ENCODE results near the gene PAX2.
"Not testable (repeated sequence)": the region's sequence is repeated elsewhere in the genome, so short reads cannot be mapped to it uniquely, and the experiment has no call there.

PAX2 gene

DNA sequence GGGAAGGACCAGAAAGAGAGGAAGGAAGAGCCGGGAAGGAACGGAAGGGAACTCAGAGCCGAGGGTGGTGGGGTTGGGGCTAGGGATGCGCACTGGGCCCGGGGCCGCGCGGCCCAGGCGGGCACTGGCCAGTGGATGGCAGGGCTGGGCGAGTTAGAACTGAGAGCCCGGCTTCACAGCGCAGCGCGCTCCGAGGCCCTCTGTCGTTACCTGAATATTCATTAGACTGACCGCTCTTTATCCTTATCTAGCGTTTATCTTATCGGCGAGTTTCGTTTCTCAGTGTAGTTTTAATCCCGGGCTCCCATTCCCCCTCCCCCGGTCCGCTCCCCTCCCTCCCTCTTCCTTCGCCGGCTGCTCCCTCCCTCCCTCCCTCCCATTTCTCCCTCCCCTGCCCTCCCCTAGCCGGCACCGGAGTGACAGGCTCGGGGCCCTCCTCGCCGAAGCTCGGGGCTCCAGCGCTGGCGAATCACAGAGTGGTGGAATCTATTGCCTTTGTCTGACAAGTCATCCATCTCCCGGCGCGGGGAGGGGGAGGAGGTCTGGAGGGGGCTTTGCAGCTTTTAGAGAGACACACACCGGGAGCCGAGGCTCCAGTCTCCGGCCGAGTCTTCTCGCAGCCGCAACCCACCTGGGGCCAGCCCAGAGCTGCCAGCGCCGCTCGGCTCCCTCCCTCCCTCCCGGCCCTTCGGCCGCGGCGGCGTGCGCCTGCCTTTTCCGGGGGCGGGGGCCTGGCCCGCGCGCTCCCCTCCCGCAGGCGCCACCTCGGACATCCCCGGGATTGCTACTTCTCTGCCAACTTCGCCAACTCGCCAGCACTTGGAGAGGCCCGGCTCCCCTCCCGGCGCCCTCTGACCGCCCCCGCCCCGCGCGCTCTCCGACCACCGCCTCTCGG is at the start of gene PAX2:
Gene PAX2 (plus strand): TSS at position 596 of the 895 bp plus-strand sequence. CDS start 679 bp downstream, outside the sequence.
- no peak for DNase-seq

DNA sequence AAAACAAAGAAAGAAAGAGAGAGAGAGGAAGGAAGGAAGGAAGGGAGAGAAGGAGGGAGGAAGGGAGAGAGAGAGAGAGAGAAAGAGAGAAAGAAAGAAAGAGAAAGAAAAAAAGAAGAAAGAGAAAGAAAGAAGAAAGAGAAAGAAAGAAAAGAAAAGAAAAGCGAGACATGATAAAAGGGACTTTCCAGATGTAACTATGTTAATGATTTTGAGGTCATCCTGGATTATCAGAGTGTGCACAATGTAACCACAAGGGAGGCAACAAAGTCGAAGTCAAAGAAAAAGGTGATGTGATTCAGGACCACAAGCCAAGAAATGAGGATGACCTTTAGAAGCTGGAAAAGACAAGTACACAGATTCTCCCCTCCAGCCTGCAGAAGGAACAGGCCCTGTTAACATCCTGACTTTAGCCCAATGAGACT is 48.9 kb upstream of the PAX2 start:
- no peak for DNase-seq

DNA sequence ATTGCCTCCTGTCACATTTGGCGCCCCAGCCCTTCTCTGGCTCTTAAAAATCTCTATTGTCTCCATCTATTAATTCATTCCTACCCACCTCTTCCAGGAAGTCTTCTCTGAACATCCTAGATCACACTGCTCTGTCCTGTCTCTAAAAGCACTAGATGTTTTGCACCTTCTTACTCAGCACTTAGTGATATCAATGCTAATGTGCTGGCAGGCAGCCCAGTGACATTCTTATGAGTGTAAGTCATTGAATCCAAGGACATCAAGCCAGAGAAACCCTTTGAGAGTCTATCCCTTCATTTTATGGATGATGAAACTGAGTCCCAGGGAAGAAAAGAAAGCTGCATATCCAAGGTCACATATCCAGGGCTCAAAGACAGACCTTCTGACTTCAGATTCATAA is 48.3 kb upstream of the PAX2 start:
- no peak for DNase-seq

DNA sequence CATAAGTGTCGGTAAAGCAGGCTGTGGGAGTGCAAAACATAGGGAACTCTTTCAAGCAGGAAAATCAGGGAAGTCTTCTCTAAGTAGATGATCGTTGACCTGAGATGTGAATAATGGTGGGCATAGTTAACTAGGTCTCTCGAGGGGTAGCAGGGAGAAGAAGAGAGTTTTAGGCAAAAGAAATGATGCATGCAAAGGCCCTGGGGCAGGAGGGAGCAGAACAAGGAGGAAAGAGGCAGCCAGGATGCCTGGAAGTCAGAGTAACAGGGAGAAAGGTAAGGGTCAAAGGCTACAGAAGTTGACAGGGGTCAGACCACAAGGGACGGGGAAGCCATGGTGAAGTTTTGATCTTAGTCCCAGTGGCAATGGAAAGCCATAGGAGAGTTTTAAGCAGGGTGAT is 47.8 kb upstream of the PAX2 start:
- no peak for DNase-seq

DNA sequence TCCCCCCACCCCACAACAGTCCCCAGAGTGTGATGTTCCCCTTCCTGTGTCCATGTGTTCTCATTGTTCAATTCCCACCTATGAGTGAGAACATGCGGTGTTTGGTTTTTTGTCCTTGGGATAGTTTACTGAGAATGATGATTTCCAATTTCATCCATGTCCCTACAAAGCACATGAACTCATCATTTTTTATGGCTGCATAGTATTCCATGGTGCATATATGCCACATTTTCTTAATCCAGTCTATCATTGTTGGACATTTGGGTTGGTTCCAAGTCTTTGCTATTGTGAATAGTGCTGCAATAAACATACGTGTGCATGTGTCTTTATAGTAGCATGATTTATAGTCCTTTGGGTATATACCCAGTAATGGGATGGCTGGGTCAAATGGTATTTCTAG is 43.7 kb upstream of the PAX2 start:
- DNase-seq: not testable (repeated sequence)

DNA sequence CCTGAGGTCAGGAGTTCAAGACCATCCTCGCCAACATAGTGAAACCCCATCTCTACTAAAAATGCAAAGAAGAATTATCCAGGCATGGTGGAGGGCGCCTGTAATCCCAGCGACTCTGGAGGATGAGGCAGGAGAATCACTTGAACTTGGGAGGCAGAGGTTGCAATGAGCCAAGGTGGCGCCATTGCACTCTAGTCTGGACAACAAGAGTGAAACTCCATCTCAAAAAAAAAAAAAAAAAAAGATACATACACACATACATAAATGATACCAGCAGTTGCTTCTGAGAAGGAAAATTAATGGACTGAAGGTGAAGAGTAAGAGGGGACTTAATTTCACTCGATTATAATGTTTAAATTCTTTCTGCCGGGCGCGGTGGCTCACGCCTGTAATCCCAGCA is 40.2 kb upstream of the PAX2 start:
- DNase-seq: no peak

DNA sequence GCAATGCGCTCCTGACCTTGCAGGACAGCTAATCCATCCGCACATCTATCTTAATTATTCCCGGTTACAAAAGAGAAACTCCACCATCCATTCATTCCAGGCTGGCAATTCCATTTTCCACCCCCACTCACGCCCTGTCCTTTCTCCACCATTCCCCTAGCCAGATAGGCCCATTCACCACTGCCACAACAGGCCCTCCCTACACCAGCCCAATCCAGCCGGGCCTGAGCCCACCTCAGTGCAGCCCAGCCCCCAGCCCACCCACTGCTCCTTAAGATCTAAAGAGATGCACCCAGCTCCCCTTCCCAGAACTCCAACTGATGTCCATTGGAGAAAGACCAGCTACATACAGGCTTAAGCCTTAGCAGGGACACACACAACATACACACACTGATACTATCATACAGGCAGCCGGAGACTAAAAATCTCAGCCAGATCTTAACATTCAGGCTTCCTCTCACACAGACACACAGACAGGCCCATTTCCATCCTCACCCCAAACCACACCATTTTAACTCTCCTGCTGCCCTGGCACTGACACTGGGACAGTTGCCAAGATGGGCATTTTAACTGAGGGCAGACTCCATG is 38.0 kb upstream of the PAX2 start:
- no peak for DNase-seq

DNA sequence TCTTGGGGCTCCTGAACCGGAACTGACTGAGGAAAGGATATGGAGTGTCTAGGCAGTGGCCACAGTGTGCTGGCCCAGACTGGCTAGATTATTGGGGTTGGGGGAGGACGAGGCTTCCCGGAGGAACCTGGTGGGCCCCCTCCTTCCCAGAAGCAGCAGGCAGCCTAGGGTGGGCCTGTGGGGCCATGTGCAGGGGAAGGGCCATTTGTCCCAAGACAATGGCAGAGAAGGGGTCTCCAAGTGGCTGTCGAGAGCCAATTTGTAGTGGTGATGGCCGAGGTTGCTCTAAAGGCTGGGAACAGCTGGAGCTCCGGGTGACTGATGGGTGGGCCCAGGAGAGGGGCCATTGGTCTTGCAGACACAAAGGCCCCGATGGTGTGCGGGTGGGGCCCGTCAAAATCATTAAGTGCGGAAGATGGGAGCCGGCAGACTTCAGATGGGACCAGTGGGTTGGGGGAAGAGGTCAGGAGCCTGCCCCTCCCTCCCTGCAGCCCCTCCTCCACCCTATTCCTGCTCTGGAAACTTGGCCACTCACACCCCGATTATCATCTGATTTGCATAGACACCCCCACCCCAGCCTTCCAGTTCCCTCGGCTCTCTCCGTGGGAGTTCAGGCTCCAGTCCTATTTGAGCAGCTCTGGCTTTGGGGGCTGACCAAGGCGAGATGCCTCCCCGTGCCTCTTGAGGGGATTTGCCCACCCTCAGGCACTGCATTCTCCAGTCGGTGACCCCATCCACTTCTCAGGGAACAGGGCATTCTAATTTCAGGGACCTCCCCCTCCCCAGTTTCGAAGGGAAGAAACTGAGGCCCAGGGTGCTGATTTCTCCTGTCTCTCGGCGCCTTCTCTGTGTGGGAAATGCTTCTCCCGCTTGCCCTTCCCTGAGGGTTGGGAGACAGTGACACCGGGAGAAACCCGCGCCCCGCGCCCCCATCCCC is 36.0 kb upstream of the PAX2 start:
- DNase-seq: no peak

DNA sequence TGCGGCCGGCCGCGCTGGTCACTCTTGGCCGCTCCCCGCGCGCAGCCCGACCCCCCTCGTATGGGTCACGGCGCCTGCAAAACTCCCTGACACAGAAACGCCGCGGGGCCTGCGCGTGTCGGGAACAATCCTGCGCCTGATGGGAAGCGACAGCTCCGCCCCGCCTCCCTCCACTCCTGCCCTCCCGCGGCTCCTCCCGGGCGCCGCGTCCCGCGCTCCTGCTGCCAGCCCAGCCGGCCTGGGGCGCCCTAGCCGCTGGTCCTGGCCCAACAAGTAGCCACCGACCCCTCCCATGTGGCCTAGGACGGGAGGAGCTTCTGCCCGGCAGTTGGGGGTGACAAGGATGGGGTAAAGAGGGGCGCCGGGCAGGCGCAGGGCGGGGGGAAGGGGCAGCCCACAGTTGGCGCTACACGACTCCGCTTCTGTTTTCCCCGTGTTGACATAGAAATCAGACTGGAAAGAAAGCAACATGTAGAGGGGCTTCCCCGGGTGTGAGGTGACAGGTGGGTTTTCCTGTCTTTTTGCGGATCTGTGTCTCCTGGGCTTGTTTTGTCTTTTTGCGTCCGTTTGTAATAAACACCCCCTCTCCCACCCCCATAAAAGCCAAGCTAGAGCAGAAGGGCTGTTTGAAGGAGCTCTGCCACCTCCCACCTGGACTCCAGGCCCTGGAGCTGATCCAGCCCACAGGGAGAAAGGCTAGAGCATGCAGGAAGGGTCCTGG is 35.1 kb upstream of the PAX2 start:
- DNase-seq: no peak

DNA sequence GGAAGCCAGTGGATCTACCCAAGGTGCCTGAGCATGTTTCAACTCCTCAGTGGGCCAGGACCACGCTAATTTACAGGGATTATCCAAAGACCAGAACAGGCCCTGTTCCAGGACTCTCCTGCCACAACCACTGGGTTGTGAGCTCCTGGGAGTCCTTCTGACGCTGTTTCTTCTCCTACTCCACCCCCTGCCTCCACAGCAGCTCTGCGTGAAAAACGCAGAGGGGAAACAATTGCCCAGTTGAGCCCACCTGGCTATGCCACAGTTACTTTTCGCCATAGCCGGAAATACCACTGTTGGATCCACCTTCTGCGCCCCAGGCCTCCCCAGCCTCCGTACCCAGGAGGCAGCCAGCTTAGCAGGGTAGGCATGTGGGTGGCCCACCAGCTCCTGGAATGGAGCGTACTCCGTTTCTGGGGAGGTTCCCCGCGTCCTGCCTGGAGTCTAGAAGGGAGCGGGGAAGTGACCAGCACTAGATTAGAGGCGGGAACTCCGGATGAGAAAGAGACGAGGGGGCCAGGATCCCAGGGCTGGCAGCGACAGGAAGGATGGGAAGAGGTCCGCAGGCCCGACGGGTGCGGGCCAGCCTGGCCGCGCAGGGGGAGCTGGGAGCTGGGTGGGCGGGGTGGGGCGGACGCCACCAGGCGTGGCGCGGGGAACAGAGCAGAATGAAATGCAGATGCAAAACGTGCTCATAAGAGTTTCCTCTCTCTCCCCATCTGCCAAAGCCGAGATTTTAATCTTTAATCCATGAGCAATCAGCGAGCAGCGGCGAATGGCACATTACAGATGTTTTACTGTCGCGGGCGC is 32.1 kb upstream of the PAX2 start:
- no peak for DNase-seq

DNA sequence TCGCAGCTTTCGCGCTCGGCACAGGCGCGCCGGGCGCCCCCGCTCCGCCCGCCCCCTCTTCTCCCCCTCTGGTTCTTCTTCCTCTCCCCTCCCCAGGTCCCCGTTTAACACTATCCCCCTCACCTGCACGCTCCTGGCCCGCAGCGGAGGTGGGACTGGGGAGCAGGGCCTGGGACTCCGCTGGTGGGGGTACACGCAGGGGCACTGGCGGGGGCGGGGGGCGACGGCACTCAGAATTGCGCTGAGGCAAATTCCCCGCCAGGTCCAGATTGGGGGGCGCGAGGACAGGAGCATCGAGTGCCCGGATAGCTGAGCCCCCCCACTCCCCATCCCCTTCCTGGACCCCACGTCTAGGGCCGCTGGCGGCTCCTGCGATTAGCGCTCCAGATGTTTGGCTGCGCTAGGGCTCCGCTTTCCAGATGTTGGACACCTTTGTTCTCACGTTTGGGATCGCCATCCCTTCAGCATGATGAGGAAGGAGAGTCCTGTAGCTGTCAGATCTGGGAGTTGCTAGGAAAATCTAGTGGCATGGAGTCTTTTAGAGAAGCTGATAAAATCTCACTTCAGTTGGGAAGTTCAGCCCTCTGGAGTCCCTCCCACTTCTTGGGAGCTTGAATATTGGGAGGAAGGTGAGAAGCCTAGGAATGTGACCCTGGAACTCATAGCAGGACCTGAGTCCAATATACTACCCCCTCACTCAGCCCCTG is 31.4 kb upstream of the PAX2 start:
- no peak for DNase-seq

DNA sequence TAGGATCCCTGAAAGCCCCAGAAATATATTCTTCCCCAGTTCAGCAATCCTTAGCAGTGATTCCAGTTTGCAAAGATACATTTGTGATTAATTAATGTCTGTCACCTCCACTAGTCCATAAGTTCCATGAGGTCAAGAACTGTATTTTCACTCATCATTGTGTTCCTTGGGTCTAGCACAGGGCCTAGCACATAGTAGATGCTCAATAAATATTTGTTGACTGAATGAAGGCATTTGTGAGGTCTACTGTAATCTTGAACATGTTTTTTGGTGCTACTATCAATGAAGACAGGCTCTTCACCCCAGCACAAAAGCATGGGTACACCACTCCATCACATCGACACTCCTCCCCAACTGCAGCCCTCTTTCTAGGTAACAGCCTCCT is 30.8 kb upstream of the PAX2 start:
- no peak for DNase-seq

DNA sequence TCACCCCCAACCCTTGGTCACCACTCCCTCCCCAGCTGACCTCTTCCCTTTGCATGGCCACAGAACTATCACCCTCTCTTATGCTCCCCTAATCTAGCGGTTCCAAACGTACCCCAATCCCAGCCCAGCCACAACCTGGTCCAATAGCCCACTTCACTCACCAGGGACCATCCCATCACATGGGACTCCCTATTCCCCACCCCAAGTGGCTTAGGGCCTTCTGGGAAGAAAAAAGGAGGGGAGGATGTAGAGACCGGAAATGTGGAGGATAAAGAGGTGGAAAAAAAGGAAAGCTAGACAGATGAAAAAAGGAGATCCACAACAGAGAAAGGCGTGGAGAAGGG is 30.3 kb upstream of the PAX2 start:
- no peak for DNase-seq

DNA sequence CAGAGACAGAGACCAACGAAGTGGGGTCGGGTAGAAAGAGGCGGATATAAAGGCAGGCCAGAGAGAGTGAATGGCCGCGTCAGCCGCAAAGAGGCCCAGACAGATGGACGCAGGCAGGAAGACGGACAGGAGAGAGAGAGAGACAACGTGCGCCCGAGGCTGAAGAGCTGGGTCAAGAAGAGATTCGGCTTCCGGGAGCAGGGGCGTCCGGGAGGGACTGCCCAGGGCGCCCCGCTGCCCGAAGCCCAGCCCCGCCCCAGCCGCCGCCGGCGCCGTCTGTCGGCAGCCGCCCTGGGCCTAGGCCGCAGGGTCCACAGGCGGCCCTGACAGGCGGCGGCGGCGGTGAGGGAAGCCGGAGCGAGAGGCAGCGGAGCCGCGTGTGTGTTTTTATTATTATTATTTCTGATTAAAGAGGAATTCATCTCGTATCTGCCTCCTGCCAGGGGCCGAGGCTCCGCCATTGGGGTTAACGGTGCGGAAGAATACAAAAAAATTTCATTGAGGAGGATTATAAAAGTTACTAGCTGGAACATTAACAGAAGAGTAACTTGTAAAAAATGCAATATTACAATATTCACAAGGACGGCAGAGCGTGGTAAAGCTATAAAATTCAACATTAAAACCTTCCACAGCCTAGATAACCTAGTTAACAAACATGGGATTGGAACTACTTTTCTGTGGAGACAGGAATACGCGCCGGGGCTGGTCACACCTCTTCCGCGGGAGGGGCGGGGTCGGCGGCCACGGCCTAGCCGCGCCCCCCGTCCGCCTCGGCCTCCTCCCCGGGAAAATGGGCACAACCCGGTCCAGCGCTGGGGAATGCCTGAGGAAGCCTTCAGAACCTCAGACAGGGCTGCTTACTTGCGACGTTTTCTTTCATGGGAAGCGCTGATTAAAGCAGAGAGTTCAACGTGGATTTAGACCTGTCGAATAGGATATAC is 29.7 kb upstream of the PAX2 start:
- DNase-seq: no peak

DNA sequence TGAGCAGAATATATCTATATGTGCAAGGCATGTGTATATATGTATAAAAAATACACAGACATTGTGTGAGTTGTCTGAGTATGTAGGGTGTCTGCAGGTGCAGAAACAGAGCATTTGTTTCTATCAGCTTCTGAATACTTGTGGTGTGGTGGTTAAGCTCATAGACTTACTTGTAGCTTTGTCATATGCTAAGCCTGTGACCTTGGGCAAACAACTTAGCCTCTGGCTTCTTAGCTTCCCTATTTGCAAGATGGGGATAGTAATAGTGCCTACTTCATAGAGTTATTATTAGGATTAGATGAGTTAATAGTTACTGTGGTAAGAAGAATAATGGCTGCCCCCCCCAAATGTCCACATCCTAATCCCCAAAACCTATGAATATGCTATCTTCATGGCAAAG is 28.2 kb upstream of the PAX2 start:
- DNase-seq: no peak

DNA sequence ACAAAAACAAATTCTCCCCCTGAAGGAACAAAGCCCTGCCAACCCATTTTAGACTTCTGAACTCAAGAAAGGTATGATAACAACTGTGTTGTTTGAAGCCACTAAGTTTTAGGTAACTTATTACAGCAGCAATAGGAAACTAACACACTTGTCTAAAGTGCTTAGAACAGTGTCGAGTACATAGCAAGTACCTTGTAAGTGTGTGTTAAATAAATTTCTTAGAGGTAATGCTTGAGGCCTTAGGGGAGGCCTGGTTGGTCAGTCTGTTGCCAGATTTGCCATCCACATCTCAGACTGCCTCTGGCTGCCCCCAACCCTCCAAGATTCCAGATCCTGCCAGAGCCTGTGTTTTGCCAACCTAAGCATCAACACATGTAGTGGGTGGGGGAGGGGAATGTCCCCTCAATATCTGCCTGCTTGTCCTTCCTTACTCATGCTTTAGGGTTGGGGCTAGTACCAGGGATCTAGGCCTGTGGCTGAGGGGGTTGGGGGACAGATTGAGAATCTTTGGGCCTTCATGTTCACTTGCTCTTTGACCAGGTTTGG is 27.1 kb upstream of the PAX2 start:
- DNase-seq: no peak

DNA sequence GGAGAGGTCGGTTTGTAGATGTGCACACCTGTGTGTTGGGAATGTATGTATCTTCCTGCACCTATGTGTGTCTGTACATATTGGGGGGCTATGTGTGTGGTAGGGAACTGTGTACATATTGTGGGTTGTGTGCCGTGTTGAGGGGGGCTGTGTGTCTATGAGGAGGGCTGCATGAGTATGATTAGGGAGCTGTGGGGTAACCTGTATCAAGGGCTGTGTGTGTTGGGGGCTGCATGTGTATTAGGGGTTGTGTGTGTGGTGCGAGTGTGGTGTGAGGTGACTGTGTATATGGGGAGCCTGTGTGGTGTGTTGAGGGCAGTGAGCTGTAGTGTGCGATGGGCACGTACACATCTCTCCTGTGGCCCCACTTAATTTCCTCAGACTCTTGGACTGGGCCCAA is 22.2 kb upstream of the PAX2 start:
- DNase-seq: no peak

DNA sequence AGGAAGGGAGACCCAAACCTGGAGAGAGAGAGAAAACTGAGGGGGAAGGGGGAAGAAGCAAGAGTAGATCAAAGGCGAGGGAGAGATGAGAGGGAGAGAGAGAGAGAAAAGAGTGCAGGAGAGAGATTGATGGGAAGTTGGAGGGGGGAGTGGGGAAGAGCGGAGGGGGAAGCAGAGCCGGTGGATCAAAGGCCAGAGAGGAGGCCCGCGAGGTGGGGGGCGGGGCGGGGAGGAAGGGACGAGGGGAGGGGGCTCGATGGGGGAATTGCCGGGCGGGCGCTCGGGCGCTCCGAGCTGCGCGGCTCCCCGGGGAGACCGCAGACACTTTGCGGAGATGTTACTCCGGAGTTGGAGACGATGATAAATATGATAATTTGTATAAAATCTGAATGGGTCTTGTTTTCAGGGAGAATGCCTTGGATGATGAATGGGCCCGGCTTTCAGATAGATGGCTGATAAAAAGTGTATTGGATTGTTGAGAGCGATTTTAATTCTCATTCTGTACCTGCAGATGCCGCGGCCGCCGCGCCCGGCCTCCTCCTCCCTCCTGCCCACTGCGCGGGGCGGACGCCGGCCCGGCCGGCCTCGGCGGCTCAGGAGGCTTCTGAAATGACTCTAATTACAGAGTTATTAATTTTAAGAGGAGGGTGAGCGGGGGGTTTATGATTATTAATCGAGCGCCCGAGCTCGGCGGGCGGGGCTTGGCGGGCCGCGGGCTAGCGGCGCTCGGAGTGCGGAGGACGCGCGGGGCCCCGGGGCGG is 21.4 kb upstream of the PAX2 start:
- no peak for DNase-seq

DNA sequence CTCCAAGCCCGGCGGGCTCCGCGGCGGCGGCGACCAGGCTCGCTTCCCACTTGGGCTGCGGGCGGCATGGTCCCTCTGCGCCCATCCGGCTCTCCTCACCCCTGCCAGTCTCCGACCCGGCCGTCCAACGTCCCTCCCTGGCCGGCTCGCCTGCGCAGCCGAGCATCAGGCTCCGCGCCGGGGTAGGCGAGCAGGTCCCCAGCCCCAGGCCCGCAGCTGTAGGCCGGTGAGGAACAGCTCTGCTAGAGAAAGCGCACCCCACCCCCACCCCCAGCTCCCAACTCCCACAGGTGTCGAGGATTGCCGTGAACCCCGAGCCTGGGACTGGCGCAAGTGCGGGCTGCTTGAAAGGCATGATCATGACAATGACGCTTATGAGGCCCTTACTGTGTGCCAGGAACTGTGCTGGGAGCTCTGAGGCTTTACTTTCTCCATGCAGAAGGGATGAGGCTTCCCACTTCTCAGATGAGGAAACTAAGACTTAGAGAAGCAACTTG is 20.8 kb upstream of the PAX2 start:
- DNase-seq: no peak
